ENCODE measurements around the gene CNN1. TPM values are rescaled to one million over a fixed set of nuclear protein-coding genes. Genes with fewer than 3 reads are reported as not detected.

Gene CNN1
- 0.31 to 0.77 TPM (median 0.39 TPM) in 5 replicates for total RNA-seq (2022; extraction: Qiagen RNA extraction)

DNA sequence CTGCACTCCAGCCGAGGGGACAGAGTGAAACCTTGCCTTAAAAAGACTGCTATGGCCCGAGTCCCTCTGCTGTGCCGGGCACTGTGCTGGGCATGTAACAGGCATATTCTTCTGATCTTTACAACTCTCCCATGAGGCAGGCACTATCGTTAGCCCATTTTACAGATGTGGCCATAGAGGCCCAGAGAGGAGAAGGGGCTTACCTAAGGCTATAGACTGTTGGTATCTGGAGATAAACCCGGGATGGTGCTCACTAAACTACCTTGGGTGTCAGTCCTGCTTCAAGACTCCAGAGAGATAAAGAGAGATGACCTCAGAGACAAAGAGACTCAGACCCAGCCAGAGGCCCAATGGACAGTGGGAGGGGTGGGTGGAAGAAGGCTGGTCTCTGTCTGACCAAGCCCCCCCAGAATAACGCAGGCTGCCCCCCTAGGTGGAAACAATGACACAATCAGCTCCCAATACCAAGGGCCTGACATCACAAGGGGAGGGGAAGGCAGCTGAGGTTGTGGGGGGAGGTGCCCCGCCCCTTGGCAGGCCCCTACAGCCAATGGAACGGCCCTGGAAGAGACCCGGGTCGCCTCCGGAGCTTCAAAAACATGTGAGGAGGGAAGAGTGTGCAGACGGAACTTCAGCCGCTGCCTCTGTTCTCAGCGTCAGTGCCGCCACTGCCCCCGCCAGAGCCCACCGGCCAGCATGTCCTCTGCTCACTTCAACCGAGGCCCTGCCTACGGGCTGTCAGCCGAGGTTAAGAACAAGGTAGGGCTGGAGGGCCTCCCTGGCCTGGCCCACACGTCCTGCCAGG lies at the start of gene CNN1:
Gene CNN1, plus strand, starts transcription at position 620 of the 805 bp plus-strand sequence. Its CDS starts 77 bp downstream, at position 697.

DNA sequence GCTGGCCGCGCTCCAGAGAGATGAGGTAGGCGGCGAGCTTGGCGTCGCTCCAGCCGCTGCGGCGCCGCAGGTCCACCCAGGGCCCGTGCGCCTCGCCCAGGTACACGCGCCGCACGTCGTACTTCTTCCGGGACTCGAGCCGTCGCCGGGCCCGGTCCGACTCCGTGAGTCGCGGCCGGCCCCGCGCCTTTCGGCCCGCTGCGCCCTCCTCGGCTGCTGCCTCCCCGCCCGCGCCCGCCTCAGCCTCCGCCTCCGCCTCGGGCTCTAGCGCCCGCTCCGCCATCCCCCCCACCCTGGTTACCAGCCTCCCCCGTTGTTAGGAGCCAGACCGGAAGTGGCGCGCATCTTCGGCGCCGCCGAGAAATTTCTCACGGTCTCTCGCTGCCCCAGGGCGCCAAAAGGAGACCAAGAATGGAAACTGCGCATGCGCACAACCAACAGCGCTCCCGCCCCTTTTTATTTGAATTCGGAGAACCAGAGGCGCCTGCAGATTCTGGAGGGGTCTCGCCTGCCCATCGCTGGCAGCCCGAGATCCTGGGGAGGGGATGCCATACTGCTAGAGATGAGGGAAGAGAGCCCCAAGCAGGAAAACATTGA lies 33.0 kb upstream of the CNN1 start, which contains the start of gene ZNF653:
Gene ZNF653, minus strand, starts transcription at position 336 of the 597 bp plus-strand sequence. Its CDS starts 53 bp downstream, at position 283.

DNA sequence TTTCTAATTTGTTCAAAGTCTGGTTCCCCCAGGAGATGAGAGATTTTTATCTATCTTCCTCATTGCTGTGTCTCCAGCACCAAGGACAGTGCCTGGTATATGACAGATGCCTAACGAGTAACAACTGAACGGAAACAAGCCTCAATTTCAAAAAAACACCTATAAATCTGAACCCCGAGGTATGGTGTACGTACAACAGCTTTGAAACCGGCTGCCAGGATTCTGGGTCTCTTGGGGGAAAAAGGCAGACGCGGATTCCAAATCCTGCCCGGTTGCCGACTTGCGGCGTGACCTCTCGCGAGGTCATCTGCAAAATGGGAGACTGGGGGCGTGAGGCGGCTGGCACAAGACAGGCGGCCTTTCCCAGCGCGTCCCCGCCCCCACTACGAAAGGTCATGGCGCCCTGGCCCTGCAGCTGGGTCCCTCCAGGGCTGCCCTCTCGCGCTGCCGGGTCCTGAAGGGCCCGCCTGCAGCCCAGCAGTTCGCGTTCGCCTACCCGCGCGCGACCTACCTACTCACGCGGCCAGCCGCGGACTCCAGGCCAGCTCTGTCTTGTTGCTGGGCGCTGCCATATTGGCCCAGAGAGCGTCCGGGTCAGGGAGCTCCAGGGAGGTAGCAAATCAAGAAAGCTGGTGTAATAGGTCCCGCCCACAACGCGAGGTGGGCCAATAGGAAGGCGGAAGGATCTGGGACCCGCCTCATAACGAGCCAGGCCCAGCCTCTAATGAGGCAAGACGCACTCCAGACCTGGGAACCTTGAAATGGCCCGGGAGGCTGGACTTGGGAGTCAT lies 9.9 kb upstream of the CNN1 start, which contains the start of gene ECSIT:
Gene ECSIT, minus strand, starts transcription at position 584 of the 791 bp plus-strand sequence. CDS start 9,964 bp downstream, outside the sequence.

DNA sequence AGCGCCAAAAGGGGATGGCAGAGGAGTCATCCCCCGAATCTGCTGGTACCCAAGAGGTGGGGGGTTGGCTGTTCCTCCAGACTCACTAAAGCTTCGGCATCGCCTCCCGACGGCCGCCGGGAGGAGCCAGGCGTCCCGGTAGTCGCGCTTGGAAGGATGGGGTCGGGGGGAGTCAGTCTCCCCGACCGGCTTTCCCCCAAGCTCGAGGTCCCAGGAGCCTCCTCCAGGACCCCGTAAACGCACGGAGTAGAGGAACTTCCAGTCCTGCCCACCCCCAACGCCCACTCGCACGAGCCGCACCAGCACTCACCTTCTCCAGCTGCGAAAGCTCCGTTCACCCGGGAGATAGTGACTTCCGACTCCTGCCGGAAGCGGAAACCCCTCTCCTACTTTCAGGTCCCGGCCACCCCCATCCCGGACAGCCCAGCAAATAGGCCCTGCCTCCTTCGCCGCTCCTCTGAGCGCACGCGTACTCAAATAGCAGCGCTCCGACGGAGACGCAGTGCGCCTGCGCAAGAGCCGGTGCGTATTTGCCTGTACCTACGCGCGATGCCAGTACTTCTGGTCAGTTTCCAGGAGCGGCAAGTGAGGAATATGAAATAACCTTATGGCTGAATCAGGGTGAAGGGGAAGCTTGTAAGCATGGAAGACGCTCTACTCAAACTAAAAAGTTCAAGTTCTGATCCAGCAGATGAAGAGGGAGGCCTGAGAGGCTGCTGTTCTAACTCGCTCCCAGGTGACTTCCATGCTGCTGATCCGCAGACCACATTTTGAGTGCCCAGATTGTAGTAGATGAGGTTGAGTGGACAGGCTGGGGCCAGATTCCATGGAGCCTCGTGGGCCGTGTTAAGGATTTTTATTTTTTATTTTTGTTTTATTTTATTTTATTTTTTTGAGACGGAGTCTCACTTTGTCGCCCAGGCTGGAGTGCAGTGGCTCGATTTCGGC lies 20.5 kb downstream of the CNN1 start, which contains the start of gene ELOF1:
Gene ELOF1, minus strand, starts transcription at position 350 of the 948 bp plus-strand sequence. CDS start 4,883 bp downstream, outside the sequence.

DNA sequence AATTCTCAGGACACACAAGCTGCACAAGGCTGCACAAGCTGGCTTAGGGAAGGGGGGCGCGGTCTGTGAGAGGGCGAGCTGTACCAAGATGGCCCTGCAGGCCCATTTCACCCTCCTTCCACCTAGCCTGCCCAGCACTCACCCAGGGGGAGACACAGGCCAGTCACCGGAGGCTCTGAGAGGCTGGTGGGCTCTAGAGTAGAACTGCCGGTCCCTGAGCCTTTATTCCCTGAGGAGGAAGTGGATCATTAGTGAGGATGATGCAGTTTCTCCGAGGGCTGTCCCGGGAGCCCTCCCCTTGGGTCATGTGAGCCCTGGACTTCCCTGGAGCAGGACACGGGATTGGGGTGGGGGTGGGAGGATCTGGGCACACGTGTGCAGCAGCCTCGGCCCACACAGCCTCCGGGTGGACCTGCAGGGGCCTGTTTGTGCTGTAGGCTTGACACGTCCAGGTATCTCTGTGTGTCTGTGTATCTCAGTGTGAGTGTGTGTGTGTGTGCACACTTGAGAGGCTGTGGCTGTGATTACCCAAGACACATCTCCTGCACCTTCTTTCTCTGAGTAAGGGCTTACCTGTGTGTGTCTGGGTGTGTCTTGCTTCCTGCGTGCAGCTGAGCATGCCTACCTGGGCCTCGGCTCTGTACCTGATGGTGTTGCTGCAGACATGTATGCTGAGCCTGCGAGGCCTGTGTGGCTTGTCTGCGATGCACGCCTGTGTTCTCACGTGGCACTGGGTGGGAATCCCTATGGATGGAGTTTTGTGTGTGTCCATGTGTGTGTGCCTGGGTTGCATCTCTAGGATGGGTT lies 39.0 kb downstream of the CNN1 start, which contains the start of gene ACP5:
Gene ACP5, minus strand, starts transcription at position 195 of the 807 bp plus-strand sequence. CDS start 328 bp downstream, outside the sequence.

DNA sequence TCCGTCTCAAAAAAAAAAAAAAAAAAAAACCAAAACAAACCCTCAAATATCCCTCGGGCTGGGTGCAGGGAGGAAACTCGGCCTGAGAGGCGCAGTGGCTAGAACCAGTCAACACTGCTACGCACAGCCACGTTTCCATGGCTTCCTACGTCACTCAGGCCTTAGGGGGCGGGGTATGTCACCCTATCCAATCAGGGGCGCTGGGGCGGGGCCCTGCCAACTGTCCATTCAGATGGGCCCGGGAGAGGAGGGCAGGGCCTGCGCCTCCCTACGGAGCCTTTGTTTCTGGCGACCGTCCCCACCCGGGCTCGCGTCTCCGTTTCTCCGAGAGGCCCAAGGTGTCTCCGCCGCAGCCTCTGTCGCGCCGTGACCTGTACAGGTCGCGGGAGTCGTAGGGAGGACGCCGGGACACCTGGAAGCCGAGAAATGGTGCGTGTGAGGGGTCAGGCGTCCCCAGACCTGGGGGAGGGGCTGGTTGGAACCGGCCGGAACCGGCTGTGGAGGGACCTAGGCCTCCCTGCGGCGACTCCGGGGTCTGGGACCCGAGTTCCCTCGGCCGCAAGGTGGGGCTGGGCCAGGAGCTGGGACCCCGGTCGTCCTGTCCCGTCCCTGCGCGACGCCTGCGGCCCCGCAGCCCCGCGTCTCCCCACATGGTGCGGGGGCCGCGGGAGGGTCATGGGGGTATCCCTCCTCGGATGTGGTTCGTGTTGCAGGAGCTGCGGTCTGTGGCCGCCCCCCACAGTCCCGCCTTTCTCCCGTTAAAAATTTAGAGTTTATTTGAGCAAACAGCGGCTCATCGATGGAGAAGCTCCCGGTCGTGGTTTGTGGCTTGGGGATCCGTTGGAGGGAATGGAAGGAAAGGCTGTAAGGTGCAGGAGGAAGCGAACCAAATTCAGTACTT lies 58.8 kb downstream of the CNN1 start, which contains the start of gene ZNF627:
Gene ZNF627, plus strand, starts transcription at position 282 of the 901 bp plus-strand sequence. Its CDS starts 145 bp downstream, at position 427.

Other genes starting within 250 kb of the CNN1 start
- not detected in 5 replicates for gene TSPAN16, start 242.7 kb upstream of the CNN1 start, total RNA-seq (2022; extraction: Qiagen RNA extraction)
- 3.5 to 4.2 TPM (median 3.7 TPM) in 5 replicates for gene RAB3D, start 199.2 kb upstream of the CNN1 start, total RNA-seq (2022; extraction: Qiagen RNA extraction)
- 96.1 to 136 TPM (median 106 TPM) in 5 replicates for gene TMEM205, start 192.6 kb upstream of the CNN1 start, total RNA-seq (2022; extraction: Qiagen RNA extraction)
- gene CCDC159, start 192.3 kb upstream of the CNN1 start, total RNA-seq (2022; extraction: Qiagen RNA extraction) = 4.6 to 6.0 TPM (median 5.4 TPM) in 5 replicates
- gene PLPPR2, start 183.4 kb upstream of the CNN1 start, total RNA-seq (2022; extraction: Qiagen RNA extraction) = 7.1 to 10.7 TPM (median 9.4 TPM) in 5 replicates
- gene SWSAP1, start 164.2 kb upstream of the CNN1 start, total RNA-seq (2022; extraction: Qiagen RNA extraction) = 1.8 to 2.5 TPM (median 2.0 TPM) in 5 replicates
- gene EPOR, start 154.5 kb upstream of the CNN1 start, total RNA-seq (2022; extraction: Qiagen RNA extraction) = 3.1 to 5.0 TPM (median 4.6 TPM) in 5 replicates
- gene RGL3, start 119.5 kb upstream of the CNN1 start, total RNA-seq (2022; extraction: Qiagen RNA extraction) = 1.1 to 3.0 TPM (median 1.7 TPM) in 5 replicates
- 0.49 to 1.6 TPM (median 1.1 TPM) in 5 replicates for gene ODAD3, start 103.7 kb upstream of the CNN1 start, total RNA-seq (2022; extraction: Qiagen RNA extraction)
- 242 to 258 TPM (median 251 TPM) in 5 replicates for gene PRKCSH, start 103.2 kb upstream of the CNN1 start, total RNA-seq (2022; extraction: Qiagen RNA extraction)
- gene ELAVL3, start 57.8 kb upstream of the CNN1 start, total RNA-seq (2022; extraction: Qiagen RNA extraction) = 0.09 to 0.21 TPM (median 0.15 TPM) in 4 of 5 replicates, not detected in the other
- 4.5 to 6.4 TPM (median 5.0 TPM) in 5 replicates for gene ZNF653, start 33.0 kb upstream of the CNN1 start, total RNA-seq (2022; extraction: Qiagen RNA extraction)
- gene ECSIT, start 9.7 kb upstream of the CNN1 start, total RNA-seq (2022; extraction: Qiagen RNA extraction) = 23.8 to 32.3 TPM (median 31.6 TPM) in 5 replicates
- 94.7 to 120 TPM (median 95.7 TPM) in 5 replicates for gene ELOF1, start 20.4 kb downstream of the CNN1 start, total RNA-seq (2022; extraction: Qiagen RNA extraction)
- 0.16 to 0.72 TPM (median 0.28 TPM) in 3 of 5 replicates, not detected in the others for gene ACP5, start 38.8 kb downstream of the CNN1 start, total RNA-seq (2022; extraction: Qiagen RNA extraction)
- gene ZNF627, start 58.6 kb downstream of the CNN1 start, total RNA-seq (2022; extraction: Qiagen RNA extraction) = 2.8 to 4.9 TPM (median 3.9 TPM) in 5 replicates
- gene ZNF823, start 200.1 kb downstream of the CNN1 start, total RNA-seq (2022; extraction: Qiagen RNA extraction) = 1.5 to 3.6 TPM (median 2.9 TPM) in 5 replicates
- not detected in 5 replicates for gene ZNF441, start 228.1 kb downstream of the CNN1 start, total RNA-seq (2022; extraction: Qiagen RNA extraction)